Prostate gland (tissue), 2 donors: ENCODE data around the gene SLC47A1.

Source experiments
- CTCF ChIP-seq, 4 experiments: fragments of 200-600 bp in 2 of 4; fragments of 450-650 bp in 2 of 4; sonication (generic) in 2 of 4; IDR thresholded peaks; 1 replicate in 3 of 4; 2 replicates in 1 of 4; pipeline ENCODE4 v1.5.1; 2016 to 2019; ENCODE audit warnings: antibody characterized with exemption in 4 of 4, mild to moderate bottlenecking in 2 of 4, moderate library complexity in 2 of 4
- POLR2AphosphoS5 ChIP-seq: sonication (generic); formaldehyde crosslinking; IDR thresholded peaks from one replicate; pipeline ENCODE4 v1.6.1; 2017; ENCODE audit warnings: antibody characterized with exemption

- TF ChIP-seq CTCF (IDR thresholded peaks at IDR 0.05), result no peak
- no peak for TF ChIP-seq POLR2AphosphoS5
Observed at GRCh38 chr17:19533036-19533717, 477 bp upstream of the SLC47A1 start.
